IMR-90 (cell line): Measurements from ENCODE around the gene PRRT2.

Experiments
- BHLHE40 ChIP-seq: fragments of 150-350 bp; IDR thresholded peaks from 2 replicates; pipeline ENCODE4 v1.6.1; 2016; ENCODE audit warnings: mild to moderate bottlenecking, low read depth, low read length
- POLR2A ChIP-seq: IDR thresholded peaks from 2 replicates; pipeline ENCODE4 v1.6.1; 2012; ENCODE audit warnings: mild to moderate bottlenecking, low read depth, low read length
- SMC3 ChIP-seq: fragments of 150-350 bp; IDR thresholded peaks from 2 replicates; pipeline ENCODE4 v1.6.1; 2016; ENCODE audit warnings: low read depth, mild to moderate bottlenecking, antibody characterized with exemption, low read length, moderate library complexity
- USF2 ChIP-seq: fragments of 150-350 bp; IDR thresholded peaks from 2 replicates; pipeline ENCODE4 v1.6.1; 2017; ENCODE audit warnings: mild to moderate bottlenecking, antibody characterized with exemption, low read length, low read depth

GRCh38 chr16:29863669-29863984 is 51.6 kb downstream of the PRRT2 start:
- no peak for TF ChIP-seq POLR2A
- TF ChIP-seq BHLHE40 = no peak
- no peak for TF ChIP-seq SMC3
- no peak for TF ChIP-seq USF2
